Peyer's patch (tissue), 4 donors: ENCODE results near the gene RNF208.

Experiments used
- CTCF ChIP-seq, 6 experiments: fragments of 450-650 bp in 4 of 6; fragments of 200-600 bp in 2 of 6; sonication (generic) in 1 of 6; IDR thresholded peaks; one replicate each; pipeline ENCODE4 v1.5.1; 2017 to 2019; ENCODE audit warnings: antibody characterized with exemption in 6 of 6, mild to moderate bottlenecking in 3 of 6, moderate library complexity in 1 of 6
- POLR2A ChIP-seq, 2 donors: fragments of 450-650 bp; IDR thresholded peaks; one replicate each; pipeline ENCODE4 v1.5.1; 2017; ENCODE audit warnings: antibody characterized with exemption in 2 of 2, mild to moderate bottlenecking in 2 of 2, moderate library complexity in 2 of 2

- TF ChIP-seq CTCF (IDR thresholded peaks at IDR 0.05) (no peak), POLR2A (IDR thresholded peaks at IDR 0.05) (no peak)
Measured at GRCh38 chr9:137232101-137232500, 10.1 kb upstream of the RNF208 start.
